ENCODE data around the gene FAM20C.

The FAM20C gene

DNA sequence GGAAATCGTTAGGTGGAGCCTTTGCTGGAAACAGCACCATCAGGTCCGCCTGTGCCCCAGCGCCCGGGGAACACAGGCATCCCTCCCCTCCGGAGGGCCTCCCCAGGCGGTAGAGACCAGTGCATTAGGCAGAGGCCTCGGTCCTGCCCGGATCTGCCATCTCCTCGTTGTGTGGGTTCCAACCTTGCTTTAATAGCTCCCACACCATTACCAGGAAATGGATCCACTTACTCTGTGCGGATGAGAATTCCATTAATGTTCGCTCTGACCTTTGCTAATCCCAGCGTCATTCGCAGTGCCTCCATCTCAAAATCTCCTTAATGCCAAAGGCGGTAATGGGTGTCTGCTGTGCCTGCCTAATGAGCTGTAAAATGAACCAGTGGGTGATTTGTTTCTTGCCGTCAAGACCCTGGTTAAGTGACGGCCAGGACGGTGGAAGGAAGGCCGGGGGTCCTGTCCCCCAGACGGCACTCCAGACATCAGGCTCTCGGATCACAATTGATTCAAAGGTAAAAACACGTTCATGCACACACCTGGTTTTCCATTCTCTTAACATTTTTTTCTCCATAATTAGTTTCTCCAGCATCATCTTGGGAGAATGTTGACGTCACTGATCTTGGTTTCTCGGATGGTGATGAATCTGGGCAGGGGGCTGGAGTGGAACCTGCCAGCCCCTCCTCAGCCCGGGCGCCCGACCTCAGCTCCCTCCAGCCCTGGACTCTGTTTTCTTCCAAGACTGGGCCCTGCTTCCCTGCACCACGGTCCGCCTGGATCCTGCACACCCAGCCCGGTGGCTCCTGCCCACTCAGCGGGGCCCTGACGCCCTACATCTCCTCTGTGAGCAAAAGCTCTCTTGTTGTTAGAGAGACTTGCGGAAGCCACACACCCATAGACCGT, 22.8 kb upstream of the FAM20C start:
- Histone ChIP-seq H3K18ac (ENCODE audit: low read depth in 1 of 2, low read length in 2 of 2) (no peak overlapping the region), H3K27ac (ENCODE audit: low read length, poor library complexity, severe bottlenecking) (no peak overlapping the region), H3K4me1 (ENCODE audit: control insufficient read depth, insufficient read depth, low read depth, low read length) (peaks cover 14% of the 10 kb centered on the region)

DNA sequence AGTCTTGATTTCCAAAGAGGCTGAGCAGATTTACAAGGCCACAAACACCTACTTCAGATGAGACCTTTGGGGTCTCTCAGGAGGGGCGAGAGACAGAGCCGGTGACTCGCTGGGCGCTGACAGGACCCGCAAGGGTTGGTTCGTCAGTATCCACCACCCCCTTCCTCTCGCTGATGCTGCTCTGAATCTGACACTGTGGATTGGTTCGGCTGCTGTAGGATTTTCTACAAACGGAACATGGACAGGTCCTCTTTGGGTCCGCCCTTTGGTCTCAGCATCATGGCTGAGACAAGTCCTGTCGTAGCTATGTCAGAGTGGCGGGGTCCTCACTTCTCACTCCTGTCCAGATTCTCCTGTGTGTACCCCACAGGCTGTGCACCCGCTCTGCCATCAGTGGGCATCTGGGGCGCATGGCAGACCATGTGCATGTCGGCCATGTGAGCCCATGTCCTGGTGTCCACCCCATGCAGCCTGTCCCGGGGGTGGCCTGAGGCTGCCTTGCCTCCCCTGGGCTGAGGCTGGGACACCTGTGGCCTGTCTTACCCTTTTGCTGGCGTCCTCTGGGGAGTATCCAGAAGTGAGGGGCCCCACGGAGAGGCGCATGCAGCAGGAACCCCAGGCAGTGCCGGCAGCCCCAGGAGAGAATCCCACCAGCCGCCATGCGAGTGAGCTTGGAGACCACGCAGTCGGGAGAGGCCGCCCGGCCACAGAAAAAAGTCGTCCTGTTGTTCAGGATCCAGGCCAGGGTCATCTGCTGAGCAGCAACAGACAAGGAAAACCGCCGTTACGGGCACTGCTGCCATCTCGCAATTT, 21.6 kb upstream of the FAM20C start:
- Histone ChIP-seq H2AK5ac (ENCODE audit: low read length, severe bottlenecking) (no peak overlapping the region), H3K23ac (ENCODE audit: low read length in 2 of 2) (no peak overlapping the region), H3K27ac (ENCODE audit: low read length, poor library complexity, severe bottlenecking) (no peak overlapping the region), H3K79me1 (replicated peaks; ENCODE audit: low read length, poor library complexity, severe bottlenecking) (no peaks in the 10 kb centered on the region), H2BK15ac (ENCODE audit: low read depth, poor library complexity, severe bottlenecking) (no peak overlapping the region), H3K4me2 (ENCODE audit: low read length, poor library complexity, severe bottlenecking) (no peak overlapping the region), H3K18ac (ENCODE audit: low read depth in 1 of 2, low read length in 2 of 2) (no peak overlapping the region), H4K8ac (ENCODE audit: low read length) (no peak overlapping the region), H3K9ac (ENCODE audit: low read length) (no peak overlapping the region), H2BK120ac (ENCODE audit: low read depth, low read length) (no peak overlapping the region), H4K91ac (ENCODE audit: low read length) (no peak overlapping the region), H3K27me3 (ENCODE audit: control insufficient read depth in 1 of 2, insufficient read depth in 1 of 2, low read length in 2 of 2) (peaks cover 26 to 49% of the 10 kb centered on the region in 2 experiments), H2AFZ (ENCODE audit: low read depth, low read length) (no peak overlapping the region), H3K4ac (ENCODE audit: low read depth in 1 of 2, low read length in 2 of 2) (no peak overlapping the region), H2BK12ac (ENCODE audit: low read length in 2 of 2) (no peak overlapping the region), H3K36me3 (ENCODE audit: control insufficient read depth in 1 of 2, insufficient read depth in 2 of 2, low read depth in 1 of 2, low read length in 2 of 2) (no peaks in the 10 kb centered on the region), H3K4me1 (ENCODE audit: control insufficient read depth, insufficient read depth, low read depth, low read length) (peaks cover 10% of the 10 kb centered on the region), H3K9me3 (ENCODE audit: control insufficient read depth, low read length) (no peaks in the 10 kb centered on the region), H3K14ac (ENCODE audit: low read length in 2 of 2) (no peak overlapping the region), H3K4me3 (ENCODE audit: insufficient read depth in 1 of 2, low read depth in 1 of 2, low read length in 2 of 2) (no peak overlapping the region), H2BK5ac (ENCODE audit: low read depth, low read length, poor library complexity, severe bottlenecking) (no peak overlapping the region)
- WGBS: 91% methylated on average over 31 of the region's 31 CpGs
- DNase-seq: no peak

More for the DNA sequence above, 22.8 kb upstream of the FAM20C start:
- Histone ChIP-seq H2BK15ac (ENCODE audit: low read depth, poor library complexity, severe bottlenecking) (no peak overlapping the region), H3K9me3 (ENCODE audit: control insufficient read depth, low read length) (no peaks in the 10 kb centered on the region), H2AFZ (ENCODE audit: low read depth, low read length) (no peak overlapping the region), H3K79me1 (replicated peaks; ENCODE audit: low read length, poor library complexity, severe bottlenecking) (no peaks in the 10 kb centered on the region), H2BK5ac (ENCODE audit: low read depth, low read length, poor library complexity, severe bottlenecking) (no peak overlapping the region), H3K9ac (ENCODE audit: low read length) (no peak overlapping the region), H3K4me3 (ENCODE audit: insufficient read depth in 1 of 2, low read depth in 1 of 2, low read length in 2 of 2) (no peak overlapping the region), H2BK120ac (ENCODE audit: low read depth, low read length) (no peak overlapping the region), H2BK12ac (ENCODE audit: low read length in 2 of 2) (no peak overlapping the region), H3K14ac (ENCODE audit: low read length in 2 of 2) (no peak overlapping the region), H3K23ac (ENCODE audit: low read length in 2 of 2) (no peak overlapping the region), H2AK5ac (ENCODE audit: low read length, severe bottlenecking) (no peak overlapping the region), H3K36me3 (ENCODE audit: control insufficient read depth in 1 of 2, insufficient read depth in 2 of 2, low read depth in 1 of 2, low read length in 2 of 2) (no peaks in the 10 kb centered on the region), H3K4ac (ENCODE audit: low read depth in 1 of 2, low read length in 2 of 2) (no peak overlapping the region), H3K27me3 (ENCODE audit: control insufficient read depth in 1 of 2, insufficient read depth in 1 of 2, low read length in 2 of 2) (peaks cover 37 to 61% of the 10 kb centered on the region in 2 experiments), H4K91ac (ENCODE audit: low read length) (no peak overlapping the region), H4K8ac (ENCODE audit: low read length) (no peak overlapping the region), H3K4me2 (ENCODE audit: low read length, poor library complexity, severe bottlenecking) (no peak overlapping the region)
- no peak for DNase-seq
- 89% methylated on average over 33 of the region's 33 CpGs for WGBS

DNA sequence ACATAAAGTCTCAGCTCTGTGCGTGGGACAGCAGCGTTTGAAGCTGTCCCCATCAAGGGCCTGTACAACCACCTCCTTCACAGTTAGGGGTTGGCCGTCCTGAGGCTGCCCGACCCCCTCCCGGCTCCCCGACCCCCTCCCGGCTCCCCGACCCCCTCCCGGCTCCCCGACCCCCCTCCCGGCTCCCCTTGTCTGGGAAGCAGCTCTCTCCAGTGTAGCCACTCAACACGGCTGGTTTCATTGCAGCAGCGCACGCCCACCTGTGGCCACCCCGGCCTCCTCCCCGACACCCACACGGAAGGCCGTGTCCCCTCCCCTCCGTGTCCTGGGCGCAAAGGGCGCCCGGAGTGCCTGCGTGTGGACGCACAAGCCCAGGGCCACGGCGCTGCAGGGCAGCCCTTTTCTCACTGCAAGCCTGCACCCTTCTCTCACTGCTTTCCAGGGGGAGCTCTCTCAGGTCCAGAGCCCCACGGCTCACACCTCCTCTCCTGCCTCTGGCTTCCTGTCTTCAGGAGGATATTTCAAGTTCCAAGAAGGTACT, 20.9 kb upstream of the FAM20C start:
- no peak overlapping the region for H2BK12ac ChIP-seq (ENCODE audit: low read length in 2 of 2)
- H2BK5ac ChIP-seq (ENCODE audit: low read depth, low read length, poor library complexity, severe bottlenecking): no peak overlapping the region
- H3K9ac ChIP-seq (ENCODE audit: low read length): no peak overlapping the region
- H4K91ac ChIP-seq (ENCODE audit: low read length): no peak overlapping the region
- H4K8ac ChIP-seq (ENCODE audit: low read length): no peak overlapping the region
- no peak overlapping the region for H2BK120ac ChIP-seq (ENCODE audit: low read depth, low read length)
- no peak overlapping the region for H3K23ac ChIP-seq (ENCODE audit: low read length in 2 of 2)
- no peaks in the 10 kb centered on the region for H3K9me3 ChIP-seq (ENCODE audit: control insufficient read depth, low read length)
- H3K14ac ChIP-seq (ENCODE audit: low read length in 2 of 2): no peak overlapping the region
- H3K27ac ChIP-seq (ENCODE audit: low read length, poor library complexity, severe bottlenecking): no peak overlapping the region
- H3K4me2 ChIP-seq (ENCODE audit: low read length, poor library complexity, severe bottlenecking): no peak overlapping the region
- 83% methylated on average over 22 of the region's 27 CpGs for WGBS
- no peak overlapping the region for H3K4ac ChIP-seq (ENCODE audit: low read depth in 1 of 2, low read length in 2 of 2)
- H3K4me3 ChIP-seq (ENCODE audit: insufficient read depth in 1 of 2, low read depth in 1 of 2, low read length in 2 of 2): no peak overlapping the region
- H2BK15ac ChIP-seq (ENCODE audit: low read depth, poor library complexity, severe bottlenecking): no peak overlapping the region
- H3K79me1 ChIP-seq (replicated peaks; ENCODE audit: low read length, poor library complexity, severe bottlenecking): no peaks in the 10 kb centered on the region
- peaks cover 8% of the 10 kb centered on the region for H3K4me1 ChIP-seq (ENCODE audit: control insufficient read depth, insufficient read depth, low read depth, low read length)
- H2AK5ac ChIP-seq (ENCODE audit: low read length, severe bottlenecking): no peak overlapping the region
- DNase-seq: no peak
- no peaks in the 10 kb centered on the region for H3K36me3 ChIP-seq (ENCODE audit: control insufficient read depth in 1 of 2, insufficient read depth in 2 of 2, low read depth in 1 of 2, low read length in 2 of 2)
- H2AFZ ChIP-seq (ENCODE audit: low read depth, low read length): no peak overlapping the region
- H3K27me3 ChIP-seq (ENCODE audit: control insufficient read depth in 1 of 2, insufficient read depth in 1 of 2, low read length in 2 of 2): peaks cover 21 to 45% of the 10 kb centered on the region in 2 experiments
- no peak overlapping the region for H3K18ac ChIP-seq (ENCODE audit: low read depth in 1 of 2, low read length in 2 of 2)
